H1 (cell line): ENCODE measurements around the gene LRRC2. TPM values are rescaled to one million over a fixed set of nuclear protein-coding genes. Genes with fewer than 3 reads are reported as not detected.

ENCODE experiments used
- ATF2 ChIP-seq: IDR thresholded peaks from 2 replicates; pipeline ENCODE4 v1.6.1; 2012; ENCODE audit warnings: low read length, inconsistent platforms
- polyA plus RNA-seq, 7 experiments: library from polyadenylated mRNA; depleted of rRNA in 3 of 7; stranded (reverse) in 5 of 7; unstranded in 2 of 7; fragments of >200 nt in 5 of 7; fragments of 200-250 nt in 2 of 7; gene quantifications; 1 replicate in 5 of 7; 2 replicates in 1 of 7; 4 replicates in 1 of 7; pipeline versions ENCODE4 v1.2.1 to v1.2.3, GENCODE V29; 2011 to 2013; ENCODE audit warnings: missing spikeins in 2 of 7, mixed read lengths in 2 of 7
- total RNA-seq: library from RNA; stranded (reverse); fragmentation: NEBNext Ultra II Directional; extraction: Animal tissue kit (Norgen Biotek cat#: 25700); gene quantifications from 2 replicates; pipeline ENCODE4 v1.2.1, GENCODE V29; 2021

LRRC2 gene
- total and polyA plus RNA-seq, 2 of the 8 experiments (the other 6 are each of a cell fraction or from before 2014, with no cell fraction given) = 1.4 to 6.4 TPM

GRCh38 chr3:46519952-46520351 is 46.1 kb downstream of the LRRC2 start (continued):
- TF ChIP-seq ATF2 = no peak
